GM12878 (cell line): ENCODE results near the gene SLC5A1. TPM values are rescaled to one million over a fixed set of nuclear protein-coding genes. Genes with fewer than 3 reads are reported as not detected.
A peak's percentile ranks its signal among the peaks of the same experiment; 100 is the strongest.

Experiments
- ASH2L ChIP-seq: fragments of 300-600, 200-600 bp; sonication (generic); IDR thresholded peaks from 2 replicates; pipeline ENCODE4 v1.6.1; 2017; ENCODE audit warnings: low read depth, mild to moderate bottlenecking, borderline replicate concordance
- BCL11A ChIP-seq: IDR thresholded peaks from 2 replicates; pipeline ENCODE4 v1.6.1; 2011; ENCODE audit warnings: low read depth, low read length
- DPF2 ChIP-seq: fragments of 450-650 bp; IDR thresholded peaks from 2 replicates; pipeline ENCODE4 v1.6.1; 2017; ENCODE audit warnings: mild to moderate bottlenecking
- IKZF2 ChIP-seq, 2 experiments: fragments of 450-650 bp; IDR thresholded peaks; 2 replicates each; pipeline ENCODE4 v1.6.1; 2017; ENCODE audit warnings: mild to moderate bottlenecking in 2 of 2, moderate library complexity in 2 of 2
- IRF3 ChIP-seq: fragments of 450-650 bp; IDR thresholded peaks from 2 replicates; pipeline ENCODE4 v1.6.1; 2014; ENCODE audit warnings: mild to moderate bottlenecking
- JUNB ChIP-seq: IDR thresholded peaks from 2 replicates; pipeline ENCODE4 v1.6.1; 2016; ENCODE audit warnings: antibody characterized with exemption, mild to moderate bottlenecking
- MEF2B ChIP-seq: fragments of 450-650 bp; IDR thresholded peaks from 2 replicates; pipeline ENCODE4 v1.6.1; 2018; ENCODE audit warnings: mild to moderate bottlenecking, moderate library complexity; ENCODE audit not compliant: partially characterized antibody, poor library complexity, severe bottlenecking
- MLLT1 ChIP-seq: fragments of 450-650 bp; IDR thresholded peaks from 2 replicates; pipeline ENCODE4 v1.6.1; 2016; ENCODE audit warnings: mild to moderate bottlenecking
- NFIC ChIP-seq: IDR thresholded peaks from 2 replicates; pipeline ENCODE4 v1.6.1; 2012; ENCODE audit warnings: low read depth, mild to moderate bottlenecking, inconsistent platforms, low read length, moderate library complexity
- POU2F2 ChIP-seq: IDR thresholded peaks from 3 replicates; pipeline ENCODE4 v1.6.1; 2011; ENCODE audit warnings: low read depth, mild to moderate bottlenecking, low read length, borderline replicate concordance
- RAD21 ChIP-seq: IDR thresholded peaks from 2 replicates; pipeline ENCODE4 v1.6.1; 2011; ENCODE audit warnings: mild to moderate bottlenecking, low read depth, low read length, moderate library complexity; ENCODE audit not compliant: insufficient read depth
- RBBP5 ChIP-seq: fragments of 200-600 bp; sonication (generic); conservative IDR thresholded peaks from 2 replicates; pipeline ENCODE4 v1.6.1; 2016
- RCOR1 ChIP-seq: conservative IDR thresholded peaks from 2 replicates; pipeline ENCODE4 v1.6.1; 2012; ENCODE audit warnings: low read depth, low read length, improper control_type of control experiment
- RFX5 ChIP-seq: IDR thresholded peaks from 2 replicates; pipeline ENCODE4 v1.6.1; 2011; ENCODE audit warnings: low read depth, low read length, improper control_type of control experiment
- RUNX3 ChIP-seq: IDR thresholded peaks from 2 replicates; pipeline ENCODE4 v1.6.1; 2012; ENCODE audit warnings: low read length, inconsistent platforms
- SMAD1 ChIP-seq: fragments of 450-650 bp; IDR thresholded peaks from 2 replicates; pipeline ENCODE4 v1.6.1; 2018; ENCODE audit warnings: mild to moderate bottlenecking, low read depth; ENCODE audit not compliant: partially characterized antibody
- SP1 ChIP-seq: IDR thresholded peaks from one replicate; pipeline ENCODE4 v1.6.1; 2011; ENCODE audit warnings: low read depth, low read length
- polyA plus RNA-seq, 11 experiments: library from polyadenylated mRNA; depleted of rRNA in 4 of 11; unstranded in 6 of 11; stranded (reverse) in 5 of 11; fragments of >200 nt; fragmentation: Nextera tagmentation in 4 of 11; fragmentation: Illumina TruSeq in 1 of 11; extraction: Ambion mirVana in 4 of 11; extraction: Trizol in 1 of 11; gene quantifications; 1 replicate in 1 of 11; 2 replicates in 10 of 11; pipeline versions ENCODE4 v1.2.1 to v1.2.3, GENCODE V29; 2011 to 2016; ENCODE audit warnings: inconsistent platforms in 2 of 11, missing spikeins in 2 of 11, low read depth in 1 of 11
- total RNA-seq, 4 experiments: library from RNA; depleted of rRNA in 3 of 4; stranded (reverse); fragments of >200 nt in 3 of 4; fragmentation: Illumina TruSeq in 1 of 4; extraction: Trizol in 1 of 4; gene quantifications; 2 replicates each; pipeline versions ENCODE4 v1.2.1 to v1.2.3, GENCODE V29; 2013 to 2021
- TF ChIP-seq, protein P1 (sequence below): fragments of 450-650 bp; IDR thresholded peaks from 2 replicates; pipeline ENCODE4 v1.6.1; 2017; ENCODE audit warnings: low read depth, mild to moderate bottlenecking, moderate library complexity
- TF ChIP-seq, protein P2 (sequence below): fragments of 450-650 bp; IDR thresholded peaks from 2 replicates; pipeline ENCODE4 v1.6.1; 2016; ENCODE audit warnings: mild to moderate bottlenecking

Gene SLC5A1
- total and polyA plus RNA-seq, 10 of the 15 experiments (the other 5 are each of a cell fraction or from before 2014, with no cell fraction given), result 0.01 TPM; not detected in 9

DNA sequence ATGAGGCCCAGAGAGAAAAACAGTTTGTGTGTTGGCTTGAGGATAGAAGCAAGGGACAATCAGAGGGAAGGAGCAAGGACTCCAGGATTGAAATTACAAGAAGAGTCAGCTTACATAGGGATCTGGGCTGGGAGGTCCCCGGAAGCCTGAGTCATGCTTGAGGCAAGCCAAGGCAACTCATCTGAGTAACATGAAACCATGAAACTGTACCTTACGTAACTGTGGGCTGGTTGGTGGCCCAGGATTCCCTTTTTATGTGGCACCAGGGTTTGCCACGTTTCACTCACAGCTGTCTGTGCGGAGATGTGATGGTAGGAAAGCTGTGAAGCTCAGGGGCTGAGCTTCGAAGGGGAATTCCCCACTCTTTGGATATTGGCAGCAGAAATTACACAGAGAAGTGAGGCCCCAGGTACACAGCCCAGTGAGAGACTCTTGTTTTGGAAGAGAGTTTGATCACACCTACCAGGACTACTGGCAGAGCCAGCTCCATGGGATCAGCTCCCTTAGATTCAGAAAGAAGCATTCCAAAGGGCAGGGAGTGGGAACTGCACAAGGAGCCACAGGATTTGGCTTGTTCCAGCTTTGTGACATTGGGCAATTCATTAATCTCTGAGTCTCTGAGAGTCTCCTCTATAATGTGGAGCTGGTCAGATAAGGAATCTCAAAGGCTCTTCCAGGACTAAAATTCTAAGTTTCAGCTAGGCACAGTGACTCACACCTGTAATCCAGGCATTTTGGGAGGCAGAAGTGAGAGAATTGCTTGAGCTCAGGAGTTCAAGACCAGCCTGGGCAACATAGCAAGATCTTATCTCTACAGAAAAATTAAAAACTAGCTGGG is 7.8 kb downstream of the SLC5A1 start (continued):
- TF ChIP-seq SP1 (no peak), DPF2 (peak; percentile 59), RCOR1 (no peak), NFIC (peak; percentile 39; the same call in 1 of the 2 replicates), SMAD1 (no peak), RFX5 (no peak), ASH2L (no peak), RAD21 (no peak), MLLT1 (no peak), POU2F2 (no peak), MEF2B (peak; percentile 14), JUNB (peak; percentile 50), IKZF2 (IDR thresholded peaks at IDR 0.05) (peak; percentile 85 to 87), RBBP5 (no peak), IRF3 (no peak), RUNX3 (peak; percentile 92), BCL11A (peak; percentile 62)
- TF ChIP-seq, protein P1, sequence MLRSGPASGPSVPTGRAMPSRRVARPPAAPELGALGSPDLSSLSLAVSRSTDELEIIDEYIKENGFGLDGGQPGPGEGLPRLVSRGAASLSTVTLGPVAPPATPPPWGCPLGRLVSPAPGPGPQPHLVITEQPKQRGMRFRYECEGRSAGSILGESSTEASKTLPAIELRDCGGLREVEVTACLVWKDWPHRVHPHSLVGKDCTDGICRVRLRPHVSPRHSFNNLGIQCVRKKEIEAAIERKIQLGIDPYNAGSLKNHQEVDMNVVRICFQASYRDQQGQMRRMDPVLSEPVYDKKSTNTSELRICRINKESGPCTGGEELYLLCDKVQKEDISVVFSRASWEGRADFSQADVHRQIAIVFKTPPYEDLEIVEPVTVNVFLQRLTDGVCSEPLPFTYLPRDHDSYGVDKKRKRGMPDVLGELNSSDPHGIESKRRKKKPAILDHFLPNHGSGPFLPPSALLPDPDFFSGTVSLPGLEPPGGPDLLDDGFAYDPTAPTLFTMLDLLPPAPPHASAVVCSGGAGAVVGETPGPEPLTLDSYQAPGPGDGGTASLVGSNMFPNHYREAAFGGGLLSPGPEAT, result peak; percentile 38; the same call in 1 of the 2 replicates
- TF ChIP-seq, protein P2, sequence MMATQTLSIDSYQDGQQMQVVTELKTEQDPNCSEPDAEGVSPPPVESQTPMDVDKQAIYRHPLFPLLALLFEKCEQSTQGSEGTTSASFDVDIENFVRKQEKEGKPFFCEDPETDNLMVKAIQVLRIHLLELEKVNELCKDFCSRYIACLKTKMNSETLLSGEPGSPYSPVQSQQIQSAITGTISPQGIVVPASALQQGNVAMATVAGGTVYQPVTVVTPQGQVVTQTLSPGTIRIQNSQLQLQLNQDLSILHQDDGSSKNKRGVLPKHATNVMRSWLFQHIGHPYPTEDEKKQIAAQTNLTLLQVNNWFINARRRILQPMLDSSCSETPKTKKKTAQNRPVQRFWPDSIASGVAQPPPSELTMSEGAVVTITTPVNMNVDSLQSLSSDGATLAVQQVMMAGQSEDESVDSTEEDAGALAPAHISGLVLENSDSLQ, result peak; percentile 38; the same call in 1 of the 2 replicates
